Upper lobe of right lung (tissue), 1 donor: ENCODE results near the gene KRT4. TPM values are rescaled to one million over a fixed set of nuclear protein-coding genes. Genes with fewer than 3 reads are reported as not detected.

Experiments
- ATAC-seq: fragments of 200-7000 bp; cut with Tn5 transposase; one replicate; pipeline ENCODE4 v1.9.1; 2020; ENCODE audit warnings: mild to moderate bottlenecking, moderate library complexity
- DNase-seq: peaks from one replicate; pipeline ENCODE4 v3.0.0-alpha.2; 2020
- H3K27ac ChIP-seq: fragments of 200-600 bp; one replicate; pipeline ENCODE4 v1.8.0; 2022
- H3K27me3 ChIP-seq: fragments of 200-600 bp; one replicate; pipeline ENCODE4 v1.8.0; 2022; ENCODE audit warnings: mild to moderate bottlenecking
- H3K36me3 ChIP-seq: fragments of 200-600 bp; one replicate; pipeline ENCODE4 v1.8.0; 2022
- H3K4me1 ChIP-seq: fragments of 200-600 bp; one replicate; pipeline ENCODE4 v1.8.0; 2022
- H3K4me3 ChIP-seq: fragments of 200-600 bp; one replicate; pipeline ENCODE4 v1.8.0; 2022; ENCODE audit warnings: mild to moderate bottlenecking
- H3K9me3 ChIP-seq: fragments of 200-600 bp; one replicate; pipeline ENCODE4 v1.8.0; 2022
- intact Hi-C: fragments of 100-400 bp; cut with DNase I; formaldehyde crosslinking; loops from one replicate; pipeline ENCODE4 v1.11.0; 2022
- total RNA-seq: library from RNA; stranded (reverse); fragmentation: NEBNext Ultra II Directional; extraction: Animal tissue kit (Norgen Biotek cat#: 25700); gene quantifications from one replicate; pipeline ENCODE4 v1.2.1, GENCODE V29; 2021
- TF ChIP-seq, protein P1 (sequence below): fragments of 200-600 bp; IDR thresholded peaks from one replicate; pipeline ENCODE4 v1.8.0; 2022; ENCODE audit warnings: antibody characterized with exemption
- donor health status: DM: no; HTN: yes; CAD: no; lungs with severe emphysema.

Gene KRT4
- total RNA-seq, 1 donor from 2014 or later = 6.8 TPM

- TF ChIP-seq, protein P1, sequence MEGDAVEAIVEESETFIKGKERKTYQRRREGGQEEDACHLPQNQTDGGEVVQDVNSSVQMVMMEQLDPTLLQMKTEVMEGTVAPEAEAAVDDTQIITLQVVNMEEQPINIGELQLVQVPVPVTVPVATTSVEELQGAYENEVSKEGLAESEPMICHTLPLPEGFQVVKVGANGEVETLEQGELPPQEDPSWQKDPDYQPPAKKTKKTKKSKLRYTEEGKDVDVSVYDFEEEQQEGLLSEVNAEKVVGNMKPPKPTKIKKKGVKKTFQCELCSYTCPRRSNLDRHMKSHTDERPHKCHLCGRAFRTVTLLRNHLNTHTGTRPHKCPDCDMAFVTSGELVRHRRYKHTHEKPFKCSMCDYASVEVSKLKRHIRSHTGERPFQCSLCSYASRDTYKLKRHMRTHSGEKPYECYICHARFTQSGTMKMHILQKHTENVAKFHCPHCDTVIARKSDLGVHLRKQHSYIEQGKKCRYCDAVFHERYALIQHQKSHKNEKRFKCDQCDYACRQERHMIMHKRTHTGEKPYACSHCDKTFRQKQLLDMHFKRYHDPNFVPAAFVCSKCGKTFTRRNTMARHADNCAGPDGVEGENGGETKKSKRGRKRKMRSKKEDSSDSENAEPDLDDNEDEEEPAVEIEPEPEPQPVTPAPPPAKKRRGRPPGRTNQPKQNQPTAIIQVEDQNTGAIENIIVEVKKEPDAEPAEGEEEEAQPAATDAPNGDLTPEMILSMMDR = no peak
- Histone ChIP-seq H3K27me3 (peaks cover 28% of the 10 kb centered on the region), H3K27ac (no peak overlapping the region), H3K9me3 (no peaks in the 10 kb centered on the region), H3K4me3 (no peak overlapping the region), H3K4me1 (peaks cover 15% of the 10 kb centered on the region), H3K36me3 (no peaks in the 10 kb centered on the region)
- peak; percentile 4 for ATAC-seq
- DNase-seq = peak; percentile 48
- intact Hi-C loops = no loop called here
These were observed 817 bp upstream of the KRT4 start for GRCh38 chr12:52814710-52815155.

DNA sequence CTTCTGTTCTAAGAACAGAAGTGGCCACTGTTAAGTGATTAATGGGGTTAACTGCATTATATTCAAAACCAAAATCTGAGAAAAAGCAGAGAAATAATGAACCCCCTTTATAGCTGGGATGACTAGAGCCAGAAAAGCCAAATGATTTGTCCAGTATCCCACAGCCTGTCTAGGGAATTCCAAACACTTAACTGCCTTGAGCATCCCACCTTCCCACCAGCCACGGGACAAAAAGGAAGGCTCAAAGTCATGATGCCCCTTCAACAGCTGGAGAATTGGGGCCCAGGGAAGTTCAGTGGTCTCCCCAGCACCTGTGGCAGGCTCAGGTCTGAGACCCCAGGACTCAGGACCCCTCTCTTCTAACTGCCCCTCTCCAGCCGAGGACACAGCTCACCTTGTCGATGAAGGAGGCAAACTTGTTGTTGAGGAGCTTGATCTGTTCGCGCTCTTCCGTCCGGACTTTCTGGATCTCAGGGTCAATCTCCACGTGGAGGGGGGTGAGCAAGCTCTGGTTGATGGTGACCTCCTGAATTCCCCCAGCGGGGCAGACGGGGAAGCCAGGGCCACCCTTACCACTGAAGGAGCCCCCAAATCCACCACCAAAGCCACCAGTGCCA is 605 bp downstream of the KRT4 start:
- TF ChIP-seq, protein P1 = no peak
- Histone ChIP-seq H3K27me3 (peaks cover 16% of the 10 kb centered on the region), H3K4me3 (no peak overlapping the region), H3K9me3 (no peaks in the 10 kb centered on the region), H3K36me3 (no peaks in the 10 kb centered on the region), H3K4me1 (peaks cover 15% of the 10 kb centered on the region), H3K27ac (no peak overlapping the region)
- DNase-seq (peak; percentile 44), ATAC-seq (no peak)
- intact Hi-C loops = no loop called here

- TF ChIP-seq, protein P1 = no peak
- no peak overlapping the region for H3K27ac ChIP-seq
- H3K4me1 ChIP-seq = peaks cover 15% of the 10 kb centered on the region
- H3K4me3 ChIP-seq = no peak overlapping the region
- H3K27me3 ChIP-seq = peaks cover 10% of the 10 kb centered on the region
- H3K36me3 ChIP-seq = no peaks in the 10 kb centered on the region
- H3K9me3 ChIP-seq = no peaks in the 10 kb centered on the region
- intact Hi-C loops = no loop called here
- ATAC-seq (no peak), DNase-seq (peak; percentile 1)
These were observed 1.2 kb downstream of the KRT4 start for GRCh38 chr12:52812749-52813148.

GRCh38 chr12:52812073-52812400 is 1.9 kb downstream of the KRT4 start:
- DNase-seq (no peak), ATAC-seq (no peak)
- no peak overlapping the region for H3K27ac ChIP-seq
- H3K27me3 ChIP-seq = peaks cover 3% of the 10 kb centered on the region
- TF ChIP-seq, protein P1 = no peak
- H3K4me1 ChIP-seq = peaks cover 15% of the 10 kb centered on the region
- no peaks in the 10 kb centered on the region for H3K9me3 ChIP-seq
- intact Hi-C loops = no loop called here
- H3K36me3 ChIP-seq = no peaks in the 10 kb centered on the region
- H3K4me3 ChIP-seq = no peak overlapping the region

- Histone ChIP-seq H3K27me3 (no peaks in the 10 kb centered on the region), H3K4me3 (no peak overlapping the region), H3K9me3 (no peaks in the 10 kb centered on the region), H3K4me1 (peaks cover 15% of the 10 kb centered on the region), H3K36me3 (no peaks in the 10 kb centered on the region), H3K27ac (no peak overlapping the region)
- TF ChIP-seq, protein P1 = no peak
- intact Hi-C loops = no loop called here
- DNase-seq (peak; percentile 20), ATAC-seq (no peak)
These were observed 2.5 kb downstream of the KRT4 start for GRCh38 chr12:52811191-52812072.
